Breast epithelium (tissue), 3 donors: ENCODE measurements around the gene C1orf159.

Experiments used
- POLR2A ChIP-seq: fragments of 450-650 bp; IDR thresholded peaks from one replicate; pipeline ENCODE4 v1.6.1; 2016; ENCODE audit warnings: antibody characterized with exemption, mild to moderate bottlenecking, moderate library complexity
- POLR2AphosphoS5 ChIP-seq, 3 donors: sonication (generic); formaldehyde crosslinking; IDR thresholded peaks; one replicate each; pipeline ENCODE4 v1.6.1; 2017; ENCODE audit warnings: antibody characterized with exemption in 3 of 3
- TF ChIP-seq, protein P1 (sequence below), 3 donors: fragments of 450-650 bp; IDR thresholded peaks; one replicate each; pipeline ENCODE4 v1.5.1; 2016 to 2017; ENCODE audit warnings: antibody characterized with exemption in 3 of 3, mild to moderate bottlenecking in 3 of 3, moderate library complexity in 3 of 3

DNA sequence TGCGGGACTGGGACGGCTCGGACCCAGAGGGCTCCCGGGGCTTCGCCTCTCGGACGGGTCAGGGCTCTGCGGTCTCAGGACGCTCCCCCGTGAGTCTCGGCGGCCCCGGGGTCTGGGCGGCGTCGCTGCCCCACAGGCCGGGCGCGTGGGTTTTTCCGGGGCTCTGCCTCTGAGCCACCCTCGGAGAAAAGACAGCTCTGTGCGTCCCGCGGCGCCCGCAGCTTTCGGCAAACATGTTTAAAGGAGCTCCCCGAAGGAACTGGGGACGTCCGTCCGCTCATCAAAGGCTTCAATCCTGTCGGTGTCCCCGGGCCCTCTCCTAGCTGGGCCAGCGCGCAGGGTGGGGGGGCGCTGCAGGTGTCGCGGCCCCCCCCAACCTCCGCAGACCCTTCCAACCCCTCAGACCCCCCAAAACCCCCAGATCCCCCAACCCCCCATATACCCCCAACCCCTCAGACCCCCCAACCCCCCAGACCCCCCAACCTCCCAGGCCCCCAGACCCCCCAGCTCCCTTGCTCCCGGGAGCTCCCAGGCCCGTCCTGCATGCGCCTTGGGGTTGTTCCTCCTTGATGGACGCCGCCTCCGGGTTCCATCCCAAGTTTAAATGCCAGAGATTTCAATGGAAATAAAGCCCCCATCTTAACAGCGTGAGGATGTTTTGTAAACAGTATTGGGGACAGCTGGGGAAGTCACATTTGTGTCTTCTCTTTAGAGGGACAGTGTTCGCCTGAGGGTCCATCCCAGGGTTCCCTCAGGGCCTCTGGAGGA, 996 bp upstream of the C1orf159 start:
- TF ChIP-seq, protein P1, sequence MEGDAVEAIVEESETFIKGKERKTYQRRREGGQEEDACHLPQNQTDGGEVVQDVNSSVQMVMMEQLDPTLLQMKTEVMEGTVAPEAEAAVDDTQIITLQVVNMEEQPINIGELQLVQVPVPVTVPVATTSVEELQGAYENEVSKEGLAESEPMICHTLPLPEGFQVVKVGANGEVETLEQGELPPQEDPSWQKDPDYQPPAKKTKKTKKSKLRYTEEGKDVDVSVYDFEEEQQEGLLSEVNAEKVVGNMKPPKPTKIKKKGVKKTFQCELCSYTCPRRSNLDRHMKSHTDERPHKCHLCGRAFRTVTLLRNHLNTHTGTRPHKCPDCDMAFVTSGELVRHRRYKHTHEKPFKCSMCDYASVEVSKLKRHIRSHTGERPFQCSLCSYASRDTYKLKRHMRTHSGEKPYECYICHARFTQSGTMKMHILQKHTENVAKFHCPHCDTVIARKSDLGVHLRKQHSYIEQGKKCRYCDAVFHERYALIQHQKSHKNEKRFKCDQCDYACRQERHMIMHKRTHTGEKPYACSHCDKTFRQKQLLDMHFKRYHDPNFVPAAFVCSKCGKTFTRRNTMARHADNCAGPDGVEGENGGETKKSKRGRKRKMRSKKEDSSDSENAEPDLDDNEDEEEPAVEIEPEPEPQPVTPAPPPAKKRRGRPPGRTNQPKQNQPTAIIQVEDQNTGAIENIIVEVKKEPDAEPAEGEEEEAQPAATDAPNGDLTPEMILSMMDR (IDR thresholded peaks at IDR 0.05), result no peak
- no peak for TF ChIP-seq POLR2A
- TF ChIP-seq POLR2AphosphoS5 (IDR thresholded peaks at IDR 0.05), result no peak
